Measurements from ENCODE around the gene SLC22A13. TPM values are rescaled to one million over a fixed set of nuclear protein-coding genes. Genes with fewer than 3 reads are reported as not detected.

Gene SLC22A13
- total RNA-seq, 3 donors from 2014 or later (not counting 1 experiment from before 2014, with no cell fraction given), result 0.16 to 0.85 (median 0.40) TPM

GRCh38 chr3:38325256-38325655, 59.6 kb downstream of the SLC22A13 start:
- Mint-ChIP-seq H3K27me3 (ENCODE audit: low read depth in 2 of 2) (peaks cover 3 to 19% of the 10 kb centered on the region in 2 donors), H3K36me3 (no peaks in the 10 kb centered on the region), H3K4me3 (no peak overlapping the region), H3K9me3 (no peaks in the 10 kb centered on the region), H3K27ac (no peak overlapping the region), H3K4me1 (no peaks in the 10 kb centered on the region)
- 93% methylated on average over 2 of the region's 2 CpGs for WGBS (ENCODE audit: insufficient coverage)
- no peak overlapping the region for H3K27ac ChIP-seq (ENCODE audit: low read length)
- ATAC-seq (no peak), DNase-seq (no peak)
- no peaks in the 10 kb centered on the region for H3K36me3 ChIP-seq (ENCODE audit: control insufficient read depth, insufficient read depth, low read length)
- TF ChIP-seq CTCF (IDR thresholded peaks at IDR 0.05), result no peak
- no peaks in the 10 kb centered on the region for H3K9me3 ChIP-seq (ENCODE audit: control insufficient read depth, insufficient read depth, low read length)
- H3K4me1 ChIP-seq (ENCODE audit: control insufficient read depth, insufficient read depth, low read length), result no peaks in the 10 kb centered on the region
- H3K4me3 ChIP-seq (ENCODE audit: low read length), result no peak overlapping the region
- H3K27me3 ChIP-seq (ENCODE audit: control insufficient read depth, insufficient read depth, low read length), result no peaks in the 10 kb centered on the region
- intact Hi-C loops (cut with micrococcal nuclease), result no loop called here

GRCh38 chr3:38327335-38328009, 61.9 kb downstream of the SLC22A13 start:
- Mint-ChIP-seq H3K27ac (no peak overlapping the region), H3K4me3 (no peak overlapping the region), H3K4me1 (no peaks in the 10 kb centered on the region)

More at GRCh38 chr3:38327335-38328009, 61.9 kb downstream of the SLC22A13 start:
- no peaks in the 10 kb centered on the region for H3K27me3 ChIP-seq (ENCODE audit: control insufficient read depth, insufficient read depth, low read length)
- no peaks in the 10 kb centered on the region for H3K9me3 ChIP-seq (ENCODE audit: control insufficient read depth, insufficient read depth, low read length)
- H3K36me3 ChIP-seq (ENCODE audit: control insufficient read depth, insufficient read depth, low read length), result no peaks in the 10 kb centered on the region
- ATAC-seq (no peak), DNase-seq (no peak)
- no peaks in the 10 kb centered on the region for H3K9me3 Mint-ChIP-seq
- TF ChIP-seq CTCF (IDR thresholded peaks at IDR 0.05), result no peak
- H3K27ac ChIP-seq (ENCODE audit: low read length), result no peak overlapping the region
- peaks cover 3 to 26% of the 10 kb centered on the region in 2 donors for H3K27me3 Mint-ChIP-seq (ENCODE audit: low read depth in 2 of 2)
- H3K36me3 Mint-ChIP-seq, result no peaks in the 10 kb centered on the region
- H3K4me1 ChIP-seq (ENCODE audit: control insufficient read depth, insufficient read depth, low read length), result no peaks in the 10 kb centered on the region
- intact Hi-C loops (cut with micrococcal nuclease), result no loop called here
- H3K4me3 ChIP-seq (ENCODE audit: low read length), result no peak overlapping the region

Other genes with a start within 250 kb of the SLC22A13 start
- gene PLCD1, start 236.2 kb upstream of the SLC22A13 start, total RNA-seq, result 10 to 100 TPM; 27.7 to 38.1 (median 29.4) TPM
- 1 to 10 TPM; 6.1 to 7.5 (median 7.0) TPM for gene DLEC1, start 226.6 kb upstream of the SLC22A13 start, total RNA-seq
- gene ACAA1, start 128.7 kb upstream of the SLC22A13 start, total RNA-seq, result 100 to 1,000 TPM in 1 of 3 donors, 10 to 100 TPM in 2; 79.4 to 101 (median 93.9) TPM
- gene MYD88, start 127.2 kb upstream of the SLC22A13 start, total RNA-seq, result 10 to 100 TPM; 60.5 to 71.0 (median 67.7) TPM
- gene OXSR1, start 100.3 kb upstream of the SLC22A13 start, total RNA-seq, result 10 to 100 TPM; 37.2 to 46.1 (median 44.0) TPM
- gene SLC22A14, start 16.5 kb downstream of the SLC22A13 start, total RNA-seq, result under 1 TPM in 1 of 3 donors, not detected in 2; 0.20 TPM
- gene XYLB, start 81.0 kb downstream of the SLC22A13 start, total RNA-seq, result 1 to 10 TPM; 1.6 to 3.7 (median 2.4) TPM
- 1 to 10 TPM; 1.6 to 3.1 (median 2.7) TPM for gene ACVR2B, start 188.1 kb downstream of the SLC22A13 start, total RNA-seq
- gene EXOG, start 230.5 kb downstream of the SLC22A13 start, total RNA-seq, result 10 to 100 TPM; 27.3 to 34.5 (median 30.5) TPM